ENCODE measurements around the gene SMTN. TPM values are rescaled to one million over a fixed set of nuclear protein-coding genes. Genes with fewer than 3 reads are reported as not detected.

Gene SMTN
- polyA plus RNA-seq, 1 of the 3 experiments (the other 2 are of a cell fraction) = 30.4 TPM

GRCh38 chr22:31048570-31048969 is 32.5 kb upstream of the SMTN start:
- no peaks in the 10 kb centered on the region; a peak in 1 of 4 replicates for H3K4me1 ChIP-seq (ENCODE audit: control insufficient read depth in 1 of 2, insufficient read depth in 2 of 2, low read depth in 1 of 2, low read length in 1 of 2)
- no peaks in the 10 kb centered on the region for H3K9me3 ChIP-seq
- TF ChIP-seq USF1 (IDR thresholded peaks at IDR 0.05; ENCODE audit: borderline replicate concordance, low read depth) (peak; percentile 68; the same call in 1 of the 2 replicates), YY1 (IDR thresholded peaks at IDR 0.05; ENCODE audit: low read depth) (no peak), POLR2AphosphoS5 (IDR thresholded peaks at IDR 0.05; ENCODE audit: low read depth, low read length) (no peak)
- no peak overlapping the region for H3K4me2 ChIP-seq
- H3K36me3 ChIP-seq (replicated peaks in 1 of 2; ENCODE audit: control insufficient read depth in 1 of 2, insufficient read depth in 2 of 2, low read length in 1 of 2) = no peaks in the 10 kb centered on the region
- no peak for DNase-seq
- no peak overlapping the region for H3K27ac ChIP-seq (ENCODE audit: low read depth in 2 of 2, low read length in 1 of 2)
- ChIA-PET POLR2A (no interaction called here), CTCF (no interaction called here)
- no peak overlapping the region for H3K9ac ChIP-seq
- H3K4me3 ChIP-seq (ENCODE audit: low read depth in 2 of 2, low read length in 1 of 2) = no peak overlapping the region
- H3K27me3 ChIP-seq (ENCODE audit: insufficient read depth) = no peaks in the 10 kb centered on the region
- peaks cover 6% of the 10 kb centered on the region for H3F3A ChIP-seq (replicated peaks; ENCODE audit: insufficient read depth)
- no peaks in the 10 kb centered on the region for H3K79me2 ChIP-seq (ENCODE audit: insufficient read depth)
- no peaks in the 10 kb centered on the region for H3K9me2 ChIP-seq
- H2AFZ ChIP-seq (ENCODE audit: low read depth) = no peak overlapping the region
- 72% methylated on average over 4 of the region's 4 CpGs for WGBS (ENCODE audit: low lambda C conversion rate)
- H4K20me1 ChIP-seq (ENCODE audit: insufficient read depth) = no peaks in the 10 kb centered on the region

GRCh38 chr22:31049815-31050420 is 31.2 kb upstream of the SMTN start:
- Histone ChIP-seq H3F3A (replicated peaks; ENCODE audit: insufficient read depth) (peaks cover 6% of the 10 kb centered on the region), H3K4me2 (no peak overlapping the region), H3K4me3 (ENCODE audit: low read depth in 2 of 2, low read length in 1 of 2) (no peak overlapping the region), H3K9me3 (no peaks in the 10 kb centered on the region), H3K79me2 (ENCODE audit: insufficient read depth) (no peaks in the 10 kb centered on the region), H3K9ac (no peak overlapping the region), H3K4me1 (ENCODE audit: control insufficient read depth in 1 of 2, insufficient read depth in 2 of 2, low read depth in 1 of 2, low read length in 1 of 2) (no peaks in the 10 kb centered on the region; a peak in 1 of 4 replicates), H3K27me3 (ENCODE audit: insufficient read depth) (no peaks in the 10 kb centered on the region), H3K27ac (ENCODE audit: low read depth in 2 of 2, low read length in 1 of 2) (no peak overlapping the region), H4K20me1 (ENCODE audit: insufficient read depth) (no peaks in the 10 kb centered on the region), H2AFZ (ENCODE audit: low read depth) (0 out of 2 replicates have a peak overlapping the region, but pooled peaks have one; percentile 22), H3K36me3 (replicated peaks in 1 of 2; ENCODE audit: control insufficient read depth in 1 of 2, insufficient read depth in 2 of 2, low read length in 1 of 2) (no peaks in the 10 kb centered on the region), H3K9me2 (no peaks in the 10 kb centered on the region)
- no peak for TF ChIP-seq MEF2A (IDR thresholded peaks at IDR 0.05; ENCODE audit: borderline replicate concordance, low read depth)
- DNase-seq = no peak
- ChIA-PET POLR2A (no interaction called here), CTCF (no interaction called here)
- 90% methylated on average over 3 of the region's 3 CpGs for WGBS (ENCODE audit: low lambda C conversion rate)

- 0 out of 2 replicates have a peak, but pooled peaks have one; percentile 26 for TF ChIP-seq TEAD4 (IDR thresholded peaks at IDR 0.05; ENCODE audit: borderline replicate concordance, insufficient read depth)
- no peak for TF ChIP-seq TCF12 (IDR thresholded peaks at IDR 0.05)
- Histone ChIP-seq H3K9ac (peak overlapping the region; percentile 16; the same call in 1 of the 2 replicates), H3F3A (replicated peaks; ENCODE audit: insufficient read depth) (peaks cover 6% of the 10 kb centered on the region), H3K4me3 (ENCODE audit: low read depth in 2 of 2, low read length in 1 of 2) (no peak overlapping the region), H3K9me3 (no peaks in the 10 kb centered on the region), H4K20me1 (ENCODE audit: insufficient read depth) (no peaks in the 10 kb centered on the region), H3K4me1 (ENCODE audit: control insufficient read depth in 1 of 2, insufficient read depth in 2 of 2, low read depth in 1 of 2, low read length in 1 of 2) (peaks cover 5 to 9% of the 10 kb centered on the region in 2 experiments; a peak in 2 of 4 replicates), H3K36me3 (replicated peaks in 1 of 2; ENCODE audit: control insufficient read depth in 1 of 2, insufficient read depth in 2 of 2, low read length in 1 of 2) (no peaks in the 10 kb centered on the region), H2AFZ (ENCODE audit: low read depth) (peak overlapping the region; percentile 98), H3K9me2 (no peaks in the 10 kb centered on the region), H3K79me2 (ENCODE audit: insufficient read depth) (no peaks in the 10 kb centered on the region), H3K4me2 (peak overlapping the region; percentile 45; the same call in 1 of the 2 replicates), H3K27ac (ENCODE audit: low read depth in 2 of 2, low read length in 1 of 2) (peak overlapping the region in 1 of 2 experiments; percentile 53; a peak in 2 of 4 replicates), H3K27me3 (ENCODE audit: insufficient read depth) (no peaks in the 10 kb centered on the region)
- ChIA-PET CTCF (interaction anchor here (1.5 kb wide), 1 partner anchor 30 kb away, joined by 5 read pairs; no protein-coding TSS in a partner anchor), POLR2A (interaction anchor here (0.8 kb wide), 1 partner anchor 86 kb away, joined by 4 read pairs; the partner anchor contains the start of genes MORC2 and TUG1)
- 70% methylated on average over 5 of the region's 5 CpGs for WGBS (ENCODE audit: low lambda C conversion rate)
- no peak for DNase-seq
Observed at GRCh38 chr22:31055117-31055634, 25.9 kb upstream of the SMTN start.

Data from SK-N-SH (cell line).